Liver (tissue), 10 donors: ENCODE data around the gene ZNF880. TPM values are rescaled to one million over a fixed set of nuclear protein-coding genes. Genes with fewer than 3 reads are reported as not detected.

Experiments used
- DNase-seq: peaks from one replicate; pipeline ENCODE4 v3.0.0-alpha.2; 2017; ENCODE audit warnings: low spot score
- H3K27ac ChIP-seq, 2 donors: one replicate each; pipeline ENCODE4 v1.7.0; 2013; ENCODE audit warnings: inconsistent platforms in 2 of 2, low read length in 2 of 2, control low read depth in 1 of 2, low read depth in 1 of 2, mild to moderate bottlenecking in 1 of 2
- H3K27me3 ChIP-seq, 4 donors: one replicate each; pipeline versions ENCODE4 v1.6.1 to v1.7.0; 2013; ENCODE audit warnings: low read length in 3 of 4, inconsistent platforms in 1 of 4, mild to moderate bottlenecking in 1 of 4, moderate library complexity in 1 of 4; ENCODE audit not compliant: control insufficient read depth in 4 of 4, insufficient read depth in 4 of 4
- H3K36me3 ChIP-seq, 4 donors: one replicate each; pipeline versions ENCODE4 v1.6.1 to v1.7.0; 2013; ENCODE audit warnings: low read length in 3 of 4, mild to moderate bottlenecking in 3 of 4, low read depth in 1 of 4, moderate library complexity in 1 of 4; ENCODE audit not compliant: control insufficient read depth in 4 of 4, insufficient read depth in 3 of 4
- H3K4me1 ChIP-seq, 4 donors: one replicate each; pipeline versions ENCODE4 v1.6.1 to v1.7.0; 2013; ENCODE audit warnings: low read length in 3 of 4, mild to moderate bottlenecking in 3 of 4, moderate library complexity in 1 of 4; ENCODE audit not compliant: control insufficient read depth in 4 of 4, insufficient read depth in 4 of 4
- H3K4me3 ChIP-seq, 3 donors: one replicate each; pipeline versions ENCODE4 v1.6.1 to v1.7.0; 2013; ENCODE audit warnings: low read length in 3 of 3, control low read depth in 1 of 3, low read depth in 1 of 3, mild to moderate bottlenecking in 1 of 3
- H3K9ac ChIP-seq, 2 donors: one replicate each; pipeline ENCODE4 v1.7.0; 2013; ENCODE audit warnings: low read length in 2 of 2, mild to moderate bottlenecking in 2 of 2, moderate library complexity in 2 of 2, control low read depth in 1 of 2, low read depth in 1 of 2
- H3K9me3 ChIP-seq, 4 donors: one replicate each; pipeline versions ENCODE4 v1.6.1 to v1.7.0; 2013; ENCODE audit warnings: low read length in 3 of 4; ENCODE audit not compliant: control insufficient read depth in 4 of 4
- FOXA1 ChIP-seq: IDR thresholded peaks from 2 replicates; pipeline ENCODE4 v1.6.1; 2016; ENCODE audit warnings: antibody characterized with exemption
- GABPA ChIP-seq, 2 donors: IDR thresholded peaks in 1 of 2; conservative IDR thresholded peaks in 1 of 2; 2 replicates each; pipeline ENCODE4 v1.6.1; 2016; ENCODE audit warnings: antibody characterized with exemption in 2 of 2, mild to moderate bottlenecking in 1 of 2, moderate library complexity in 1 of 2
- HNF4A ChIP-seq, 2 donors: conservative IDR thresholded peaks; 2 replicates each; pipeline ENCODE4 v1.6.1; 2016; ENCODE audit warnings: antibody characterized with exemption in 2 of 2, mild to moderate bottlenecking in 2 of 2
- HNF4G ChIP-seq: IDR thresholded peaks from 2 replicates; pipeline ENCODE4 v1.6.1; 2016; ENCODE audit warnings: antibody characterized with exemption
- MAX ChIP-seq: IDR thresholded peaks from 2 replicates; pipeline ENCODE4 v1.6.1; 2016; ENCODE audit warnings: antibody characterized with exemption
- RXRA ChIP-seq, 2 donors: IDR thresholded peaks; 2 replicates each; pipeline ENCODE4 v1.6.1; 2017 to 2018; ENCODE audit warnings: antibody characterized with exemption in 2 of 2, mild to moderate bottlenecking in 1 of 2
- SP1 ChIP-seq: IDR thresholded peaks from 2 replicates; pipeline ENCODE4 v1.6.1; 2018; ENCODE audit warnings: antibody characterized with exemption, mild to moderate bottlenecking
- TAF1 ChIP-seq: conservative IDR thresholded peaks from 2 replicates; pipeline ENCODE4 v1.6.1; 2016; ENCODE audit warnings: antibody characterized with exemption, mild to moderate bottlenecking
- WGBS: extraction: QIAGEN DNeasy Blood & Tissue Kit; methylation state at CpG from one replicate; pipeline ENCODE4 v1.1.7; 2013; 5-methylcytosine and 5-hydroxymethylcytosine counted together
- polyA plus RNA-seq, 2 donors: library from polyadenylated mRNA; stranded (reverse) in 1 of 2; unstranded in 1 of 2; fragments of 200-250 nt in 1 of 2; fragments of >200 nt in 1 of 2; fragmentation: Nextera tagmentation in 1 of 2; extraction: Ambion mirVana in 1 of 2; gene quantifications; one replicate each; pipeline versions ENCODE4 v1.2.1 to v1.2.3, GENCODE V29; 2013 to 2015
- small RNA-seq: library from RNA; depleted of rRNA; stranded (forward); fragments of <200 nt; gene quantifications from one replicate; pipeline ENCODE3, GENCODE V24; 2014
- total RNA-seq, 2 donors: library from RNA; depleted of rRNA; stranded (reverse); fragments of >200 nt; gene quantifications; one replicate each; pipeline ENCODE4 v1.2.3, GENCODE V29; 2014
- TF ChIP-seq, protein P1 (sequence below): IDR thresholded peaks from 2 replicates; pipeline ENCODE4 v1.6.1; 2016; ENCODE audit warnings: antibody characterized with exemption
- donor health status: healthy.
- donor health status: healthy.
- donor health status: healthy.
- donor health status: healthy.
- donor health status: healthy.

The ZNF880 gene
- total and polyA plus RNA-seq, 4 donors, result 2.1 to 3.3 (median 2.4) TPM

- TF ChIP-seq, protein P1, sequence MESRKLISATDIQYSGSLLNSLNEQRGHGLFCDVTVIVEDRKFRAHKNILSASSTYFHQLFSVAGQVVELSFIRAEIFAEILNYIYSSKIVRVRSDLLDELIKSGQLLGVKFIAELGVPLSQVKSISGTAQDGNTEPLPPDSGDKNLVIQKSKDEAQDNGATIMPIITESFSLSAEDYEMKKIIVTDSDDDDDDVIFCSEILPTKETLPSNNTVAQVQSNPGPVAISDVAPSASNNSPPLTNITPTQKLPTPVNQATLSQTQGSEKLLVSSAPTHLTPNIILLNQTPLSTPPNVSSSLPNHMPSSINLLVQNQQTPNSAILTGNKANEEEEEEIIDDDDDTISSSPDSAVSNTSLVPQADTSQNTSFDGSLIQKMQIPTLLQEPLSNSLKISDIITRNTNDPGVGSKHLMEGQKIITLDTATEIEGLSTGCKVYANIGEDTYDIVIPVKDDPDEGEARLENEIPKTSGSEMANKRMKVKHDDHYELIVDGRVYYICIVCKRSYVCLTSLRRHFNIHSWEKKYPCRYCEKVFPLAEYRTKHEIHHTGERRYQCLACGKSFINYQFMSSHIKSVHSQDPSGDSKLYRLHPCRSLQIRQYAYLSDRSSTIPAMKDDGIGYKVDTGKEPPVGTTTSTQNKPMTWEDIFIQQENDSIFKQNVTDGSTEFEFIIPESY, result no peak
- TF ChIP-seq TAF1 (no peak), HNF4G (no peak)
Measured at GRCh38 chr19:52415711-52416110, 46.0 kb downstream of the ZNF880 start (continued).

GRCh38 chr19:52428937-52429336, 59.2 kb downstream of the ZNF880 start, which contains the start of gene ZNF534:
TSS of gene ZNF534 (plus strand) at chr19:52429148. CDS start at chr19:52431475, 2,327 bp downstream.
- WGBS, result 49% methylated on average over 27 of the region's 27 CpGs
- no peak for TF ChIP-seq HNF4G
- TF ChIP-seq GABPA (IDR thresholded peaks at IDR 0.05 in 1 of 2, conservative IDR thresholded peaks at IDR 0.05 in 1 of 2), result no peak
- TF ChIP-seq FOXA1, result no peak
- no peak for TF ChIP-seq HNF4A (conservative IDR thresholded peaks at IDR 0.05)
- no peak for TF ChIP-seq MAX
- no peak for TF ChIP-seq SP1
- TF ChIP-seq RXRA (IDR thresholded peaks at IDR 0.05), result no peak
- Histone ChIP-seq H3K27ac (no peak within 1 kb of the TSS), H3K4me1 (no peaks in the 10 kb centered on the region), H3K27me3 (no peaks in the 10 kb centered on the region), H3K9me3 (peaks cover 27 to 44% (median 32%) of the 10 kb centered on the region in 4 donors), H3K9ac (no peak within 1 kb of the TSS), H3K4me3 (peak within 1 kb of the TSS in 1 of 3 donors; percentile 28), H3K36me3 (peaks cover 0 to 2% (median 0%) of the 10 kb centered on the region in 4 donors)
- DNase-seq, result no peak

Small RNAs within 50 kb of the gene (small RNA-seq; reads per million reads assigned to genes)
- gene AC010332.1, result not detected

Other genes starting within 250 kb of the ZNF880 start
- 1 to 10 TPM; 4.1 TPM for gene ZNF616, start 230.0 kb upstream of the ZNF880 start, total RNA-seq
- 1 to 10 TPM; 1.5 to 3.0 TPM for gene ZNF616, start 230.0 kb upstream of the ZNF880 start, polyA plus RNA-seq
- gene ZNF836, start 198.3 kb upstream of the ZNF880 start, total RNA-seq, result 1 to 10 TPM; 1.9 to 3.1 TPM
- gene ZNF836, start 198.3 kb upstream of the ZNF880 start, polyA plus RNA-seq, result 1 to 10 TPM in 1 of 2 donors, under 1 TPM in 1; 0.85 to 1.7 TPM
- 10 to 100 TPM; 33.6 to 58.1 TPM for gene PPP2R1A, start 179.9 kb upstream of the ZNF880 start, total RNA-seq
- 10 to 100 TPM; 61.6 TPM for gene PPP2R1A, start 179.9 kb upstream of the ZNF880 start, polyA plus RNA-seq
- gene ZNF766, start 100.3 kb upstream of the ZNF880 start, total RNA-seq, result 1 to 10 TPM; 4.0 to 4.9 TPM
- 1 to 10 TPM; 1.6 to 3.5 TPM for gene ZNF766, start 100.3 kb upstream of the ZNF880 start, polyA plus RNA-seq
- gene ZNF480, start 72.8 kb upstream of the ZNF880 start, total RNA-seq, result 1 to 10 TPM; 3.4 to 3.5 TPM
- gene ZNF480, start 72.8 kb upstream of the ZNF880 start, polyA plus RNA-seq, result 1 to 10 TPM; 1.8 to 7.3 TPM
- gene ZNF610, start 33.7 kb upstream of the ZNF880 start, total RNA-seq, result under 1 TPM; 0.08 to 0.89 TPM
- under 1 TPM; 0.21 to 0.25 TPM for gene ZNF610, start 33.7 kb upstream of the ZNF880 start, polyA plus RNA-seq
- 1 to 10 TPM; 4.2 to 5.5 TPM for gene ZNF528, start 27.9 kb downstream of the ZNF880 start, total RNA-seq
- 1 to 10 TPM in 1 of 2 donors, under 1 TPM in 1; 0.82 to 1.8 TPM for gene ZNF528, start 27.9 kb downstream of the ZNF880 start, polyA plus RNA-seq
- gene ZNF534, start 59.2 kb downstream of the ZNF880 start, total RNA-seq, result not detected
- gene ZNF534, start 59.2 kb downstream of the ZNF880 start, polyA plus RNA-seq, result not detected
- under 1 TPM; 0.25 to 0.56 TPM for gene ZNF578, start 83.6 kb downstream of the ZNF880 start, total RNA-seq
- gene ZNF578, start 83.6 kb downstream of the ZNF880 start, polyA plus RNA-seq, result under 1 TPM in 1 of 2 donors, not detected in 1; 0.09 TPM
- gene ZNF808, start 157.7 kb downstream of the ZNF880 start, total RNA-seq, result 1 to 10 TPM; 8.7 to 9.4 TPM
- 1 to 10 TPM in 1 of 2 donors, under 1 TPM in 1; 0.88 to 1.7 TPM for gene ZNF808, start 157.7 kb downstream of the ZNF880 start, polyA plus RNA-seq
- gene ZNF701, start 200.4 kb downstream of the ZNF880 start, total RNA-seq, result 10 to 100 TPM in 1 of 2 donors, 1 to 10 TPM in 1; 4.9 to 12.8 TPM
- 1 to 10 TPM in 1 of 2 donors, under 1 TPM in 1; 0.75 to 1.1 TPM for gene ZNF701, start 200.4 kb downstream of the ZNF880 start, polyA plus RNA-seq